HL-60/S4 (cell line): ENCODE data around the gene CRYBG3.
"Not testable (repeated sequence)": the region's sequence is repeated elsewhere in the genome, so short reads cannot be mapped to it uniquely, and the experiment has no call there.

Experiments used
- in situ Hi-C: fragments of 300-500 bp; cut with MboI; formaldehyde crosslinking; loops from 2 replicates; pipeline ENCODE4 v1.14.3; 2022; ENCODE audit warnings: low sequenced_read_pairs

Gene CRYBG3

DNA sequence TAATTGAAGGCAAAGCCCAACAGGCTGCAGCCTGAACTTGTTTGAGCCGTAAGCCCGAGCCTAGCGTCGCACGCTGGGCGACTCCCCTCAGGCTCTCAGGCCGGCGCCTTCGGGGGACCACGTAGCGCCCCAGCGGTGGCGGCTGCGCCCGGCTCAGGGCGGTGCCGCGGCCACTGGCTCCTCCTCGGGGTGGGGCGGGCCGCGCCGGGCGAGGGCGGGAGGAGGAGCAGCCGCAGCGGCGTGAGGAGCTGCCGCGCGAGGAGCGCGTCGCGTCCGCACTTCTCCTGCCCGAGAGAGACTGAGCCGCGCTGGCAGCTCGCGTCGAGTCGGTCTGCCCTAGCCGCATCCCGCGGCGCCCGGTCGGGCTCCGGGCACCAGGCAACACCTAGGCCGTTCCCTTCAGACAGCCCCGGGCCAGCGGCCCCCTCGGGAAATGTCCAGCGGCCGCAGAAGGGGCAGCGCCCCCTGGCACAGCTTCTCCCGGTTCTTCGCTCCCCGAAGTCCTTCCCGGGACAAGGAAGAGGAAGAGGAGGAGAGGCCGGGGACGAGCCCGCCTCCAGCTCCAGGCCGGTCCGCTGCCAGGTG is at the start of gene CRYBG3:
Gene CRYBG3, plus strand, starts transcription at position 238 of the 585 bp plus-strand sequence. Its CDS starts 196 bp downstream, at position 434.
- in situ Hi-C loops = no loop called here

DNA sequence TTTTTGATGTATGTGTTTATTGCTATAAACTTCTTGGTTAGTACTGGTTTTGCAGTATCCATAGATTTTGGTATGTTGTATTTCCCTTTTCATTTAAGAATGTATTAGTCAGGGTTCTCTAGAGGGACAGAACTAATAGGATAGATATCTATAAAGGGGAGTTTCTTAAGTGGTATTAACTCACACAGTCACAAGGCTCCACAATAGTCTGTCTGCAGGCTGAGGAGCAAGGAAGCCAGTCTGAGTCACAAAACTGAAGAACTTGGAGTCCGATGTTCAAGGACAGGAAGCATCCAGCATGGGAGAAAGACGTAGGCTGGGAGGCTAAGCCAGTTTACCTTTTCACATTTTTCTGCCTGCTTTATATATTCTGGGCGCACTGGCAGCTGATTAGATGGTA is 48.9 kb upstream of the CRYBG3 start:
- in situ Hi-C loops = no loop called here

DNA sequence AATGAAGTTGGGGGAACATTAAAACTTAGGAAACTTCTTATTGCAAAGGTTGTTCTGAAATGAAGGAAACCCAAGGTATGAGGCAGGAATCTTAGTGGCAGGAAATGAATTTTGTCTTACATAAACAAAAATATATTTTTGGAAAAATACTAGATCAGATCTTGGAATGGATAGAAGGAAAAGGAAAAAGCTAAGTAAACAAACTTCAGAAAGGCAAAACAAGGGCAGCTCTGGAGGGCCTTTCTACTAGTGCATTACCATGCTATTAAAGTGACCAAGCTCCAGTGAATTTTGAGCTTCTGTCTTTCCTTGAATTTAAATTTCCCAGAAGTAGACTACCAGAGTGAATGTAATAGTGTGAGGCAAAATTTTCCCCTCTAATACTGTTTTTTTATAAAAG is 43.7 kb upstream of the CRYBG3 start:
- in situ Hi-C loops = no loop called here

DNA sequence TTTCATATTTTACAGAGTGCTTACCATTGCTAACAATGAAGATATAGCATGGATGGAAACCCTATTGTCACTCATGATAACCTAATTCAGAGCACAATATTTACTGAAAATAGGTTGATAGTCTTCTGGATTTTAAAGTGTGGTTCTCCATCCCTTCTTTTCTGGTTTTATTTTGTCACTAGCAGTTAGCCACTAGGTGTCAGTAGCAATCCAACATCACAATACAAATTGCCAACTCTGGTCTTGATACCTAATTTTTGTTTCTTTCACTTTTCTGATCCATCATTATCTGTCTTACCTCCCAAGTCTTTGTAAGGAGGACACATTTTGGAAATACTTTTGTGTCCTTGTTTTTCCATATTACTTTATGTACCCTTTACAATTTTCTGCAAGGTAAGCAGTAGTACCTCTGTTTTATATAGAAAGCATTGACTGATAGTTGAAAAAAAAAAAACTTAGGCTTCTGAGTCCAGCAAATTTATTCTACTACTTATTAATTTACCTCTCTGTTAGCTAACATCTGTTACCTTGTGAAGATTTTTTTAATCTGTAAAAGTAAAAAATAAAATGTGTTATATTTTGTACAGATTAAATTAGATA is 28.3 kb upstream of the CRYBG3 start:
- in situ Hi-C loops = loop anchor here (10.0 kb wide), 1 partner anchor 231 kb away; no protein-coding TSS in a partner anchor

DNA sequence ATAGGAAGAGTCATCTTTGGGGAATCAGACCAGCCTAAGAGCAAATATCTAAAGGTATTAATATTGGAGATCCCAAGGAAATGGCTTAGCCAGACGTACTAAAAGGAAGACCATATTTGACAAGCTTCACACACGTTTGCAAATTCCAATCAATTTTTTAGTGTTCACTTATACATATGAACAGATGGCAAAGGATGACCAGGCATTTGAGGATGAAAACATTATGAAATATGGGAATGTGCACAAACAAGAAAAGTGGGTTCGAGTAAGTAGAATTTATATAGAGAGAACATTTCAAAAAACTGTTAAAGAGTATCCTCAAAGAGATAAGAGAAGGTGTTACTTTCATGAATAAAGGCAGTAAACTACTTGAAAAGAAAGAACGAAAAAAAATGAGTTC is 25.9 kb upstream of the CRYBG3 start:
- in situ Hi-C loops = loop anchor here (10.0 kb wide), 1 partner anchor 229 kb away; no protein-coding TSS in a partner anchor

DNA sequence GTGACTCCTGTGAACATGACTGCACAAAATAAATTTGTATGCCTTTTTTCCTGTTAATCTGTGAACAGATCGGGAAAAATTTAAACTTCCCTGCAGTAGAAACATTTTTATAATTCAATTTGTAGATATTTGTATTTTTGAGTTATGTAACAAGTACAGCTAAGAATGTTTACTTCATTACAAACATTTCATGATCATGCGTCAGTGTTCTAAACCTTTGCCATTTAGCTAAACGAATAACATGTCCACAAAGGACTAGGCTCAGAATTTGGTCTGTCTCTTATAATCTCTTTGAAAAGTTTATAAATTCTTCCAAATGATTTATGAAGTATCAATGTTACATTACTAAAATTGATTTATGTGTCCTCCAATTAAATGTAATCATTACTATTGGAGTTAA is 17.3 kb upstream of the CRYBG3 start:
- in situ Hi-C loops = no loop called here

DNA sequence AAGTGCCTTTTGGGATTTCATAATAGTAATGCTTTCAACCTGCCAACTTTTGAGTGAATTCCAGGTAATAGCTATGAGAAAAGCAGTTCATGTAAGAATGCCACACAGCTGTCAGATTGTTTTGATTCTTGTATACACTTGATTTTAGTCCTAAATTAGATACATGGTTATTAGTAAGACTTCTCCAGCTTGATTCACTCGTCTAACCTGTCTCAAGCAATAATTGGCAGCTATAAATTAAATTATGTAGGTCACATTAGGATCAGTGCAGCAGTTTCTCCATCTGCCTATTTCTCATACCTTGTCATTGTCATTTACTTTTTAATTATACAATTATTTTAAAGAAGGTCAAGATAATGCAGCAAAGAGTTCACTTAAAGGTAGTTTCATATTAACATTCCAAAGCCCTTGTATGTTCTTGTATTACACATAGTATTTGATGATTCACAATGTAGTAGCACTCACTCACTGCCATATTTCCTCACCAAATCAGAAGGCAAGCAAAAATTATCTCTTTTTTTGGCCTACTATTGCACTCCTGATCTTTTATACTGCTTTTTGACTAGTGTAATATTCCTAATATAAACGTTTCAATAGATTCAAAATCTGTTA is 10.9 kb upstream of the CRYBG3 start:
- in situ Hi-C loops = no loop called here

DNA sequence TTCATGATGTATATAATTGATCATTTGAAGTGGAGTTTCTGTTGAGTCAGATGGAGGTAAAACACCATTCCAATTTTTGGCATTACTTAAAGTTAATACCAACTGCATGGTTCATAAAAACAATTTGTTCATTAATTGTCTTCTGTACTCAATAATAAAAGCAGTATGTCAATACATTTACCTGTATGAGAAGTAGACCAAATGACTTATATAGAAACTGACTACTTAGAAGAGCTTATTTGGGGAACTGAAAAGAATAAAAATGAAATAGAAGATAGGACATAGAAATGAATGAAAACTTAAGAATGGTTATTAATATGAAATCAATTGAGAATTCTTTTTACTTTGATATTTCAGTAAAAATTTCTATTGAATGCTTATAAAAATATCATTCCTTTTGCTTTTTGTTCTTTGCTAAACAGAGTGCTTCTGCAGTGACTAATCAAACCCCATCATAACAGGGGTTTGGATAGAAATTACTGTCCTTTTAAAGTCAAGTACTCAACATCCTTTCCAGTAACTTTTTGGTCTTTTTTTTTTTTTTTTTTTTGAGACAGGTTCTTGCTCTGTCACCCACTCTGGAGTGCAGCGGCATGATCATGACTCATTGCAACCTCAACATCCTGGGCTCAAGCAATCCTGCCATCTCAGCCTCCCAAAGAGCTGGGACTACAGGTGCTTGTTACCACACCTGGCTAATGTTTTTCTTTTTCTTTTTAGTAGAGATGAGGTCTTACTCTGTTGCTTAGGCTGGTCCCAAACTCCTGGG is 6.5 kb upstream of the CRYBG3 start:
- in situ Hi-C loops = no loop called here

DNA sequence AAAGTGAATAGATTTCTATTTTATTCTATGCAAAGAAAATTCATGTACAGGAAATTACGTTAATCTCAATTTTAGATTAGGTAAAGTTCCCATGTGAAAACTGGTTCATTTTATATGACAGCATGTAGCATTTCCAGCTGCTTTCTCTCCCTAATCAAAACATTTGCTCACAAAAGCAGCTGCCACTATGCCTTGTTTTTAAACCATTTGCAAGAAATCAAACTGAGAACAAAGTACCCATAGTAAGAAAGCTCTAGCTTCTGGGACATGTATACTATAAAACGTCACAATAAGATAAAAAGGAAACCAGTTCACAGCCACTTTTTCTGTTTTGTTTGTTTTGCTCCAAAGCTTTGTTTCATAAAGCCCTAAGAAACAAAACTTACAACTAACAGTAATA is 5.0 kb upstream of the CRYBG3 start:
- in situ Hi-C loops = no loop called here

DNA sequence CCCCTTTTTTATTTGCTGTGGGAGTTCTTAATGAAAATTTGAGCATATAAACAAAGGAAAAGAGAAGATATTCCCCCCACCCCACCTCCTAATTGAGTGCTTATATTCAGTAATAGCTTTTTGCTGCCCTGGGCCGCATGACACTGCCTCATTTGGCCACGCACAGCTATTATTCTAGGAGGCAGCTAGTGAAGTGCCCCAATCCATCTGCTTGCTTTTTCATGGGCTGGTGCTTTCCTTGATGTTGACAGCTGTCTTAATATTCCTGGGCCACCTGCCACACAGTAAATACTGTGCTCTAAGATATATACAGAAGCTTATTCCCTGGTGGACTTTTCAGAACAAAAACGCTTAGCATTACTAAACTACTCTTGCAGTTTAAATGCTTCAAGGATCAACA is 3.8 kb upstream of the CRYBG3 start:
- in situ Hi-C loops = no loop called here

DNA sequence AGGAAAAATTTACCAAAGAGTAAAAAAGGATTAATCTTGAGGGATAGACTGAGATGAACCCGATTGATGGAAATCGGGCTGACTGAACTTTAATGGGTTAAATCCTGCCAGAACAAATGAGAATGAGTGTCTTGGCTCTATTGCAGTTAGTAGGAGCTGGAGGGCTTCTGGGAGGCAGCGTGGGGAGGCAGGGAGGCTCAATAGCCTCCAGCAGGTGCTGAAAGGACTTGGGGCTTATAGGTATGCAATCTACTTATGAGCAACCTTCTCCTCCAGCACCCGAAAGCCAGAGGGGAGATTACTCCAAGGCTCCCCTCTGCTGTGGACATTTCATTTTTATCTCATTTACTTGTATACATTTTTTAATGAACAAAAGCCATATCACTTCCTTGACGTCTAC is 1.0 kb upstream of the CRYBG3 start:
- in situ Hi-C loops = no loop called here

DNA sequence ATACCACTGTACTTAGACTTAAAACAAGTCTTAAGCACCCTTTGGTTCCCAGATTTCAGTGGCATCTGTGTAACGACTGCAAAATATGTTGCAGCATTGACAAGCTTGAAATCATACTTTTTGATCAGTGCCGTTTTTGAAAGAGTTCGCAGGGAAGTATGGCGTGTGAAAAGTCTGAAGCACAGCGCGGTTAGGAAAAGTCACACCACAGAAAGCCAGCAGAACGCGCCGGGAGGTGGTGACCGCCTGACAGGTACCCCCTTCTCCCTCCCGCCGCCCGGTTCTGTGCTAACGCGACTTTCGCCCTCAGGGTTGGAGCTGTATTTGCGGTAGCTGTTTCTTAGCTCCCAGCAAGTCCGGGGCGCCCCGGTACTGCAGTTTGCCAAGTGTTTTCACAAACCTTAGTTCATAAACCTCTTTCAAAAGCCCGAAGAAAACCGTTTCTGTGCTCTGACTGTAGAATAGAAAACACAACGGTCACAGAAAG is 481 bp upstream of the CRYBG3 start:
- in situ Hi-C loops = no loop called here

DNA sequence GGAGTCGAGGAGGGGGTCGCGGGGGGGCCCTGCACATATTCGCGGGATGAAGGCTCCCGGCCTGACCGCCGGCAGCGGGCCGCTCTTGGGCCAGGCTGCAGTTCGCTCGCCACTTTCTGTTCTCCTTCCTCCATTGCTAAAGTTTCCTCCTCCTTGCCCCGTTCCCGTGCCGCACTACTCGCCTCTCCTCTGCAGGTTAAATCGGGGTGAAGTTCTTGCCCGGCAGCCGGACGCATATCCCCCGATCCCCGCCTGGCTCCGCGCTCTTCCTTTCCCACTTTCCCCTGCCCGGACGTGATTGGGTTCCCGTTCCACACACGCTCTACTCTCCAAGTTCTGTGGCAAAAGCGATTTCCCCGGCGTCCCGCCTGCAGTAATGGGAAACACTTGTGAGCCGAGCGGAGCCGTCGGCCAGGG is 556 bp downstream of the CRYBG3 start:
- in situ Hi-C loops = no loop called here

DNA sequence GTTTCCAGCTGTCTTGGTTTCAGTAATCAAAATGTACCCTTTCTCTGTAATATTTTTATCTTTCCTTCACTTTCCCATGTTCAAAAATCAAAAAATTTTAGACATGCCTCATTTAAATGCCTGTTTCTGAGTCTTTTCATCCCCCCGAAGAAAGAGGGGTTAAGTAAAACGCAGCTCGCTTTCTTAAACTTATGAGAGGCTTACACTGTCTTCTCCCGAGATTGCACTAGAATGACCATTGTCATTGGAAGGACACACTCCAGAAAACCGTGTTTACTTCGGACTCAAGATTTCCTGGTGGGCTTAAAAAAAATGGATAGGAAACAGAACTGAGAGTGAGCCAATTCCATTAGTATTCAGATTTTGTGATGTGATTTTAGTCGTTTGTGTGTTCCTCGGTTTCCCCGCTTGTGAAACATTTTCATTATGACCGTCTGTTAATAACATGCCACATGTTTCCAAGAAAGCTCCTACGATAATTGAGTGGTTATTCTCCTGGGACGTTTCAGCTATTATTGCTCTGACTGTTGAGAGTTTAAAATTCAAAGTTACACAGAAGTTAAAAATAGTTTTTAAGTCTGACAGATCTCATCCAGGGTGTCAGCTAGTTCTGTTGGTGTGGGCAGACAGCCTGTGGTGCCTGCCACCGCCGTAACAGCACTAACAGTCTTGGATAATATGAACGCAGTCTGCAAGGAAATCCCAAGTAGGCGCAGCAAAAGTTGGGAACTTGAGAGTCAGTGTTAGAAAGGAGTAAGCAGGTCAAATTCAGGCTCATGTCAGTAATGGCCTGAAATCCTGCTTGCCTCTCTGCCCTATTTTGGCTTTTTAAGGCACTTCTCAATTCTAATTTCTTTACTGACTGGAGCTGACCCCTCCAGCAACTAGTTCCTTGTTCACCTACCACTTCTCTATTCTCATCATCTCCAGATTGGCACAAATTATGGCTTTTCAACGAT is 1.5 kb downstream of the CRYBG3 start:
- in situ Hi-C loops = no loop called here

DNA sequence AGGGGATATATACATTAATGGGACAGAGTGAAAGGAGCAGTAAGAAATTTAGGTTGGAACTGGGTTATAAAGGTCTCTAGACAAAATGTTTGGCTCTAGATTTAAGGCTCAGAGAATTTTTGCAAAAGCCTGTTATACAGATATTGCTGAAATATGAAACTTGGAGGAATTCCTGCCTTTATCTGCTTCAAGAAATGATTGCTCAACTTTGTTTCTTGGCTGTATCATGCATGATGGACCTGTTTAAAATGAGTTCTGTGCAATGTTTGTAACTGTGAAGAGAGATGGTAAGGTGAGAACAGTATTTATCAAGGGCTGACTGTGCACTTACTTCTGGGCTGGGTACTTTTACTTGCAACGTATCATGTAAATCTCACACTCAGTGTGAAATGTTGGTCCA is 3.3 kb downstream of the CRYBG3 start:
- in situ Hi-C loops = no loop called here

DNA sequence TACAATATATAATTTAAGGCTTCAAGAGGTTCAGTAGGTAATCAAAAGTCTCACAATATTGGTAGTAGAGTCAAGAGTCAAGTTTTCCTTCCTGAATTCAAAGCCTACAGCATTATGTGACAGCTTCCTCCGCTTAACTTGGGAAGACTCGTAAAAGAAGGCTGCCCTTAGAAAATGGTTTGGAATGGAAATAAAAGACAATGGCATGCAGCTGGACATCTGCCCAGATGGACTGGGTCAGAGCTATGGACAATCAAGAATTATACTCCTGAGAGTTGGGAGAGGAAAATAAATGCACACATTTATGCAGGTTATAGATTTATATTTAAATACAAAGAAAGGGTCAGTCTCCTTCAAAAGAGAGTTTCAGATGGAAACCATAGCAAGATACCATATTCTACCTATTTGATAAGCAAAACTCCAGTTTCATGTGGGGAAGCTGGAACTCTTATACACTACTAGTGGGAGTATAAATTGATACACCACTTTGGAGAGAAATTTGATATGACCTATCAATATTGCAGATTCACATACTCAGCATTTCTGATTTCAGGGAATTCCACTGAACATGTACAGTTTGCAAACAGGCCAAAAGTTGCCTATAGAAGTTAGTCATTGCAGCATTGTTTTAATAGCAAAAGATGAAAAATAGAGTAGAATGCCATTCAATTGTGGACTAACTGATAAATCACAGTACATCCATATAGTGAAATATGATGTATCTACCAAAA is 6.1 kb downstream of the CRYBG3 start:
- in situ Hi-C loops = no loop called here

DNA sequence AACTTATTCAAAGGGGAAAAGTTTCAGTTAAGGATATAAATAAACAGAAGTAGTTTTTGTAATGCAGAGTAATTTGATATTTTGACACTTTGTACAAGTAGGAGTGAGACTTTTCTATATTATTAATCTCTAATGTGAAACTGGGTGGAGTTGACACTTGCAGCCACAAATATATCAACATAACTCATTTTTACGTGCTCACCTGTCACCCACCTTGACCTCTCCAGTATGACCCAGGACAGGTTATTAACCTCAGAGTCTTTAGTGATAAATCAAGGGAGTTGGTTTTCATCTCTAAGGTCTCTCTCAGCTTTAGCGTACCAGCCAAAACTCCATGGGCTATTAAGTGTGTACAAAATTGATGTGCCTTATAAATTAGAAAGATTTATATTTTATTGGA is 7.4 kb downstream of the CRYBG3 start:
- in situ Hi-C loops = no loop called here

DNA sequence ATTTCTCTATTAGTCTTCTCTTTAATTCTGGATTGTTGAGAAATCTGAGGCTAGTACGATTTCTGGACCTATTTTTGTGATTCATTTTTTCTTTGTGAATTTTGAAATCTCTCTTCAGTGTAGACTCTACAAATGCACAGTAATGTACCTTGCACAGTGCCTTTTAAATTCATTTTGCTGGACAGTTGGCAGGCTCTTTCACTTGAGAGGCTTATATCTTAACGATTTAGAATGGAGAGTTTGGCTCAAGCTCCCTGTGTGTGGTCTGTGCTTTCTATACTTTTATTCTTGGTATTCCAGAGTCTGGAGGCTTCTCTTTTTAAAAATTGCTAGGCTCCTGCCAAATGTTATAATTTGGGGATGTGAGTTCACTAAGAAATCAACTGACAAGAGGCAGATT is 8.8 kb downstream of the CRYBG3 start:
- in situ Hi-C loops = no loop called here

DNA sequence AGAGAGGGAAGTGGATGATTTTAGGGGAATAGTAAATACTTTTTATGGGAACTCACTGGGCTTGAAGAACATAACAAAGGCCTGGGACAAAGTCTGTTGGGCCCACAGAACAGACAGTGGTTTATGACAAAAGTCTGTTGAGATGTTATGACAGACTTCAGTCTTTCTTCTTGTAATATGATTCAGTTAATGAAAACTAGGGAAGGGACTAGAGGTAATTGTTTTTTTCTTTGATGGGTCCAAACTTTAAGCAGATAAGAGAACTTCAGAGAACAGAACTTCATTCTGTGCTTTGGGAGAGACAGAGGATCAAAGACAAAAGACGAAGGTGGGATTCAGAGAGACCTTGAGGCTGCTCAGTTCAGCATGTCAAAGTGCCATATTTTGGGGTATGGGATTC is 9.3 kb downstream of the CRYBG3 start:
- in situ Hi-C loops = no loop called here

DNA sequence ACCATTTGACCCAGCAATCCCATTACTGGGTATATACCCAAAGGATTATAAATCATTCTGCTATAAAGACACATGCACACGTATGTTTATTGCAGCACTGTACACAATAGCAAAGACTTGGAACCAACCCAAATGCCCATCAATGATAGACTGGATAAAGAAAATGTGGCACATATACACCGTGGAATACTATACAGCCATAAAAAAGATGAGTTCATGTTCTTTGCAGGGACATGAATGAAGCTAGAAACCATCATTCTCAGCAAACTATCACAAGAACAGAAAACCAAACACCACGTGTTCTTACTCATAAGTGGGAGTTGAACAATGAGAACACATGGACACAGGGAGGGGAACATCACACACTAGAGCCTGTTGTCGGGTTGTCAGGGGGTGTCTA is 11.4 kb downstream of the CRYBG3 start:
- in situ Hi-C loops = not testable (repeated sequence)
